HG02763 (cell line): Measurements from ENCODE around the gene ZNF17.
"Not testable (repeated sequence)": the region's sequence is repeated elsewhere in the genome, so short reads cannot be mapped to it uniquely, and the experiment has no call there.

Experiments used
- ATAC-seq: cut with Tn5 transposase; IDR thresholded peaks from one replicate; pipeline ENCODE4 v1.9.1; 2021; ENCODE audit warnings: mild to moderate bottlenecking, moderate library complexity; ENCODE audit not compliant: unreplicated experiment

Gene ZNF17

DNA sequence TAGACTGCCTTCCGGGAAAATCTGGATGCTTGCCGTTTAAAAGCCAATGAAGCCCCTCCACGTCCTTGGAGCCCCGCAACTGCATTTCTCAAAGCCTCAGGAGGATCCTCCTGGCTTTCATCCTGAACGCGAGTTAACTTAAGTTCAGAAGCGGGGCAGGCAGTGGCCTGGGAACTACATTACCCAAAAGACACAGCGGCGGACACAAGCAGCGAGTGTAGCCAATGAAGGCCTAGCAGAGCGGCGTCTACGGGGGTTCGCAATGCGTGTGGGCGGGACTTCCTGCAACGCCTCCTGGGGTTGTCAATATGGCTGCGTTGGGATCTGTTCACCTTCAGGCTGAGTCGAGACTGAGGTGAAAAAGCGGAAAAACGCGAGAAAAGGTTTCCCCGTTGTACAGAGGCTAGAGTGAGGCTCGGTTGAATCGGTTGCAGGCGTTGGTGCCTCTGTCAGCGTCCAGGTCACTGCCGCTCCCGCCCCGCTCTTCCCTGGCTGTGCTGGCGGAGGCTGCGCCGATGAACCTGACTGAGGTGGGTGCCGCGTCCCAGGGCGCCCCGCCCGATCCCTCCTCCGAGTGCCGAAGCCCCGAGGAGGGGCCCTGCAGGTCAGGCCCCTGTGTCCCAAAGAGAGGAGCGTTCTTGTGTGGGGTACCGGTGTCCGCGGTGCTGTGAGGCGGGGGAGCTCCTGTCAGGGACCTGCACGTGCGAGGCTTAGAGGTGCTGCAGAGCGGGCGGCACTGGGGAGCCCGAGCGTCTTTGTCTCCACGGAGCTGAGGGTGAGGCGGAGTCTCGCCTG is at the start of gene ZNF17:
Gene ZNF17 (plus strand): TSS at position 285 of the 795 bp plus-strand sequence. CDS start 2,455 bp downstream, outside the sequence.
- peak; percentile 98 for ATAC-seq

DNA sequence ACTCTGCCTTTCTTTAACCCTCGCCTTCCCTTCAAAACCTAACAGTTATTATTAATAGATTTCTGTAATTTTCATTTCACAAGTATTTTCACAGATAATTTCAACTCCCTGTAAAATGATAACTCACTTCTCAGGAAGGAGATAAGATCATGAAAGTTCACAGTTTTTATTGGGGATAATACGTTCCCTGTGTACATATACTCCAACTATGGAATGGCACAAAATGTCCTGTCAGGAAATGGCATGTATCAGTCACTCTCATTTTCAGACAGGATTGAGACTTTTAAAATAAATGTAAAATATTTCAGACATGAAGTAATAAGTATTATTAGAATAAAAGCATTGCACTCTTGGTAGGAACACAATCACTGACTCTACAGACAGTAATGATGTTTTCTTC is 48.5 kb upstream of the ZNF17 start:
- ATAC-seq: no peak

DNA sequence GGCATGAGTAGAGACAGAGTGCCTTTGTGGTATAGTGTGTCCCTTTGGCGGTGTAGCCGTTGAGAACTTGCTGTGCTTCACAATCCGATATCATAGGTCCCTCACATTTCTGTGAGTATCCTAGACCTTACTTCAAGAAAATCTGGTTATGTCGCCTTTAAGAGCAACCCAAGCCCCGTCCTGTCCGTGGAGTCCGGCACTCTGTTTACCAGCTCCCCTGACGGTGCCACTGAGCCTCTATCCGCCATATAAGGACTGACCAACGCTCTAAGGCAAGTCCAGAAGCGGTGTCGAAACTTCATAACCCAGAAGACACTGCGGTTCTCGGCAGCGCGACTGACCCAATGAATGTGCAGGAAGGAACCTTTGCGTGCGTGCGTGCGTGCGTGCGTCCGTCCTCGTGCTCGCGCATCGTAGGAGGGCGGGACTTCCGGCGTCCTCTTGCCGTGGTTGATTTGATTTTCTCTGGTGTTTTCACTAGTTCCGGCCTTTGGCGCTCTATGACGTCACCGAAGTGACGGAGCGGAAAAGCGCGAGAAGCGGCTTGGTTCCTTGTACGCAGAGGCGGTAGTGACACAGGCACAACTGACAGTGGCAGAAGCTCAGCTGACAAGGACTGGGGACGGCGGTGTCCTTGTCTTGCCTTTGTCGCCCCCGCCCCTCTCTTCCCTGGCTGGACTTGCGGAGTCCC is 47.8 kb upstream of the ZNF17 start, which contains the start of the genes TRAPPC2B and ZNF547:
Gene TRAPPC2B (plus strand): TSS at position 555 of the 691 bp plus-strand sequence. CDS start 1,283 bp downstream, outside the sequence.
Gene ZNF547 (plus strand): TSS at position 555 of the 691 bp plus-strand sequence. CDS start 5,005 bp downstream, outside the sequence.
- ATAC-seq: peak; percentile 93

DNA sequence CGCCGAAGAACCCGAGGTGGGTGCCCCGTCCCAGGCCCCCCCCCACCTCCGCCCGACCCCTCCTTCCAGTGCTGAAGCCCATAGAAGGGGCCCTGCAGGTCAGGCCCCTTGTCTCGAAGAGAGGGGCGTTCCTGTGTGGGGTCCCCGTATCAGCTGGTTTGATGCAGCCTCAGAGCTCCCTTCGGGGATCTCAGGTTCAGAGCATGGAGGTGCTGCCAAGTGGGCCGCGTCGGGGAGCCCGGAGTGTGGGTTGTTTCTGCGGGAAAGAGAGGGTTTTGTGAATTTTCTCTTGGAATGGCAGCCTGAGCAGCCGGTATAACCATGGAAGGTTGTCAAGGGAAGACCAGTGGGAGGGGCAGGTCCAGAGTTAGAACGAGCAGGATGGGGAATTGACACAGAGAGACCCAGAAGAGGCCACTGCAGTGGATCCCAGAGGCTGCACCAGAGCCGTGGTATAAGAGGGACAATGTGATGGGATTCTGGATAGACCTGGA is 47.2 kb upstream of the ZNF17 start:
- ATAC-seq: peak; percentile 15

DNA sequence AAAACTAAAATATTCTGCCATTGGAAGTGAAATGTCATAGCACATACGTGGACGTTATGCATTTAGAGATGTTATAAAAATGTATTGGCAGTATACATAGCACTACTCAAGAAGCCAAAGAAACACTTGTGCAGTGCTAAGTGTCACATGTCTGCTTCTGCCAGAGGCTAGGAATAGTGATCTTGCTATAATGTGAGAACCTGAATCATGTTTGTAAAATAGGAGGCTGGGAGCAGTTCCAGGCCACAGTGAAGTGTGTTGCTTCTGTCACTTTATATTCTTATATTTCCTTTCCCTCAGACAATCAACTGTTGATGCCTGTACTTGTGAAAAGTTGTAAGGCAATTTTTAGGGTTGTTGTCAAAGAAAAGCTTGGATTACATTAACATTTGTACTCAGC is 44.2 kb upstream of the ZNF17 start:
- ATAC-seq: no peak

DNA sequence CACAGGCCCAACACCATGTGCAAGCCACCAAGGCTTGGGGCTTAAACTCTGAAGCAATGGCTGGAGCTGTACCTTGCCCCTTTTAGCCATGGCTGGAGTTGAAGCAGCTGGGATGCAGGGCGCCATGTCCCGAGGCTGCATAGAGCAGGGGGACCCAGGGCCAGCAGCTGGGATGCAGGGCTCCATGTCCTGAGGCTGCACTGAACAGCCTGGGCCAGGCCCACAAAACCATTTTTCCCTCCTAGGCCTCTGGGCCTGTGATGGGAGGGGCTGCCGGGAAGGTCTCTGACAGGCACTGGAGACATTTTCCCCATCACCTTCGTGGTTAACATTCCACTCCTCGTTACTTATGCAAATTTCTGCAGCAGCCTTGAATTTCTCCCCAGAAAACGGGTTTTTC is 36.8 kb upstream of the ZNF17 start:
- ATAC-seq: no peak

DNA sequence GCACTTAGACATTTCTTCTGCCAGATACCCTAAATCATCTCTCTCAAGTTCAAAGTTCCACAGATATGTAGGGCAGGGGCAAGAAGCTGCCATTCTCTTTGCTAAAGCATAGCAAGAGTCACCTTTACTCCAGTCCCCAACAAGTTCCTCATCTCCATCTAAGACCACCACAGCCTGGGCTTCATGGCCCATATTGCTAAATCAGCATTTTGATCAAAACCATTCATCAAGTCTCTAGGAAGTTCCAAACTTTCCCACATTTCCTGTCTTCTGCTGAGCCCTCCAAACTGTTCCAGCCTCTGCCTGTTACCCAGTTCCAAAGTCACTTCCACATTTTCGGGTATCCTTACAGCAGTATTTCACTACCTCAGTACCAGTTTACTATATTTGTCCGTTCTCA is 36.3 kb upstream of the ZNF17 start:
- ATAC-seq: not testable (repeated sequence)

DNA sequence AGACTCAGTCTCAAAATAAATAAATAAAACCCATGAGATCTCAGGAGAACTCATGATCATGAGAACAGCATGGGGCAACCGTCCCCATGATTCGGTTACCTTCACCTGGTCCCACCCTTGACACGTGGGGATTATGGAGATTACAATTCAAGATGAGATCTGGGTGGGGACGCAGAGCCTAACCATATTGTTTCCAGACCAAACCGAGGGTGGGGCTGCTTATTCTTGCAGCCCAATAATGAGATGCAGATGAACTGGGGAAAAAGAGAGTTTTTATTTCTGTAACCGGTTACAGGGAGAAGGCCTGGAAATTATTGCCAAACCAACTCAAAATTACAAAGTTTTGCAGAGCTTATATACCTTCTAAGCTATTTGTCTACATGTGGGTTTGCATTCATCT is 34.8 kb upstream of the ZNF17 start:
- no peak for ATAC-seq

DNA sequence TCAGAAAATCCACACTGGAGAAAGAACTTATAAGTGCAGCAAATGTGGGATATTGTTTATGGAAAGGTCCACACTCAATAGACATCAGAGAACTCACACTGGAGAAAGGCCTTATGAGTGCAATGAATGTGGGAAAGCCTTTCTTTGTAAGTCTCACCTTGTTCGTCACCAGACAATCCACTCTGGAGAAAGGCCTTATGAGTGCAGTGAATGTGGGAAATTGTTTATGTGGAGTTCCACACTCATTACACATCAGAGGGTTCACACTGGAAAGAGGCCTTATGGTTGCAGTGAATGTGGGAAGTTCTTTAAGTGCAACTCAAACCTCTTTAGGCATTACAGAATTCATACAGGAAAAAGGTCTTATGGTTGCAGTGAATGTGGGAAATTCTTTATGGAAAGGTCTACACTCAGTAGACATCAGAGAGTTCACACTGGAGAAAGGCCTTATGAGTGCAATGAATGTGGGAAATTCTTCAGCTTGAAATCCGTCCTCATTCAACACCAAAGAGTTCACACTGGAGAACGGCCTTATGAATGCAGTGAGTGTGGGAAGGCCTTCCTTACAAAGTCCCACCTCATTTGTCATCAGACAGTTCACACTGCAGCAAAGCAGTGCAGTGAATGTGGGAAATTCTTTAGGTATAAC is 33.3 kb upstream of the ZNF17 start:
- no peak for ATAC-seq

DNA sequence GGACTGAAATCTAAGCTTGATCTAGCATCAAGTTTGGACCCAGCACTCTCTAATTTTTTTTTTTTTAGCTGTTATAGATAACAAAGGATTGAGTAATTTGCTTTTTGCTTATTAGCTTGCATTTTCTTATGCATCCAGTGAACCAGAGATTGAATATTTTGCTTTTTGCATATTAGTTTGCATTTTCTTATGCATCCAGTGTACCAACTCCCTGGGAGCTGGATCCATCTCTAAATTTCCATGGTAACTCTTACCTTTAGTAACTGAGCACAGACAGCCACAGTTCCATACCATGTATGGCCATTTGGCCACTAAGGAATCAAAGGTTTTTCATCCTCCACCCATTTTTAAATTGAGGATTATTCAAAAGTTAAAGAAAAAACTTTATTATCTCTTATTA is 30.0 kb upstream of the ZNF17 start:
- ATAC-seq: no peak

DNA sequence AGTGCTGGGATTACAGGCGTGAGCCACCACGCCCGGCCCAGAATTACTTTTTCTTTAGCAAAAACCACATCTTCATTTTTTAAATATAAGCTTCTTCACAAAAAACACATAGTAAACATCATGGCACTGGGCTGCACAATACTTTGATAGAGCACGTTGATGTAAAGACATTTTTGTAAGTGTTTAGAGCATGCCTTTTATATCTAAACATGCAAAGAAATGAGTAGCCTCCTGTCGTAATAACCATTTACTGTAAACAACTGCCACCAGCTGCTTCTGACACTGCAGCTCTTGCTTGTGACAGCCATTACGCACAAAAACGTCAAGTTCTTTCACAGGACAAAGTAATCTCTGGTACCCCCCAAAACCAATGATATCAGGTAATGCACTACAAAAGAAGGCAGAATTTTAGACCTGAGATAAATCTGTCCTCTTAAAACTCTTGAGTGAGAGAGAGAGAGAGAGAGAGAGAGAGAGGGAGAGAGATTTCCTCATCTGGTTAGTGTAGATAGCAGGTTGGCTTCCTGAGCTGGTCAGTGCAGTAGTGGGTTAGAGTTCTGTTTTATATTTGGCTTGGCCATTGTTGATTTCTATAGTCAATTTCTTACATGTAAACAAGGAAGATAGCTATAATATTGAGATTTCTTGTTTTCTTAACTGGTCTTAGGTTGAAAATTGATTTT is 28.0 kb upstream of the ZNF17 start:
- no peak for ATAC-seq

DNA sequence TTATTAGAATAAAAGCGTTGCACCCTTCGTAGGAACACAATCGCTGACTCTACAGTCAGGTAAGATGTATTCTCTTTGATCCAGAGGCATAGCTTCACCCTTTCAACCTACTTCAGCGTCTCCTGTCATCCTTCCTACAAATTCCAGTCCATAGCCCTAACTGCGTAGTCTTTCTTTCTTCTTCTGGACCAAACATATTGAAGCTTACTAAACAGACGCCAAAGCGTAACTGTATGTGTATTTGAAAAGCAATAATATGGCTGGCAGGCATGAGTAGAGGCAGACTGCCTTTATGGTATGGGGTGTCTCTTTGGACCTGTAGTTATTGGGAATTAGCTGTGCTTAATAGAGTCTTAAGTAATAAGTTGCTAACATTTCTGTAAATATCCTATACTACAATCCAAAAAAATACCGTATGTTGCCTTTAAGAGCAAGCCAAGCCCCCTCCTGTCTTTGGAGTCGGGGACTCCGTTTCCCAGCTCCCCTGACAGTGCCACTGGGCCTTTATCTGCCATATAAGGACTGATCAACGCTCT is 21.7 kb upstream of the ZNF17 start:
- no peak for ATAC-seq

DNA sequence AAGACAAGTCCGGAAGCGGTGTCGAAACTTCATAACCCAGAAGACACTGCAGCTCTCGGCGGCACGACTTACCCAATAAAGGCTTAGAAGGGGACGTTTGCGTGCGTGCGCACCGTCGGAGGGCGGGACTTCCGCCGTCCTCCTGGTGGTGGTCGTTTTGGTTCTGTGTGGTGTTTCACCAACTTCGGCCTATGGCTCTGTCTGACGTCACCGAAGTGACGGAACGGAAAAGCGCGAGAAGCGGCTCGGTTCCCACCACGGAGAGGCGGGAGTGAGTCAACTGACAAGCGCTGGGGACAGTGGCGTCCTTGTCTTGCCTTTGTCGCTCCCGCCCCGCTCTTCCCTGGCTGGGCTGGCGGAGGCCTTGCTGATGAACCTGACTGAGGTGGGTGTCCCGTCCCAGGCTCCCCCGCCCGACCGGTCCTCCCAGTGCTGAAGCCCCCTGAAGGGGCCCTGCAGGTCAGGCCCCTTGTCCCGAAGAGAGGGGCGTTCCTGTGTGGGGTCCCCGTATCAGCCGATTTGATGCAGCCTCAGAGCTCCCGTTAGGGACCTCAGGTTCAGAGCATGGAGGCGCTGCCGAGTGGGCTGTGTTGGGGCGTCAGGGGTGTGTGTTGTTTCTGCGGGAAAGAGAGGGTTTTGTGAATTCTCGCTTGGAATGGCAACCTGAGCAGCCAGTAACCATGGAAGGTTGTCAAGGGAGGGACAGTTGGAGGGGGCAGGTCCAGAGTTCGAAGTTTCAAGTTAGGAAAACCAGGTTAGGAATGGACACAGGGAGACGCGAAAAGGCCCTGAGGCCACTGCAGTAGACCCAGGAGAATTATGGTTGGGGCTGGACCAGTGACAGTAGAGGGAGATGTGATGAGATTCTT is 21.0 kb upstream of the ZNF17 start, which contains the start of gene ZNF548:
Gene ZNF548 (plus strand): TSS at position 125 of the 869 bp plus-strand sequence. CDS start 246 bp downstream, at position 371.
- ATAC-seq: peak; percentile 98

DNA sequence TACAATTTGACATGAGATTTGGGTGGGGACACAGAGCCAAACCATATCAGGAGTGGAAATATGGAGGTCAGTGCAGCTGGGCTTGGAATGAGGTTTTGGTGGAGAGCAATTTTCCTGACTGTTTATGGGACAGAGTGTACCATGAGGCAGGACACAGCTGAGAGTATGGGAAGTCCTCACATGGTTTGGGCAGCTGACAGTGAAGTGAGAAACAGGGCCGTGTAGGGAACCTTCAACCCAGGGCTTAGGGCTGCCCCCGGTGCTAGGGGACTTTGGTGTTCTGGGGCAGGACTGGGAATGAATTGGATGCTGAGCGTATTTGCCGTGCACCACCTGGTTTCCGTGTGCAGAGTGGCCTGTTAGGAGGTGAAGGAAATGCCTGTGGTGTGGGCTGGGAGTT is 15.3 kb upstream of the ZNF17 start:
- no peak for ATAC-seq

DNA sequence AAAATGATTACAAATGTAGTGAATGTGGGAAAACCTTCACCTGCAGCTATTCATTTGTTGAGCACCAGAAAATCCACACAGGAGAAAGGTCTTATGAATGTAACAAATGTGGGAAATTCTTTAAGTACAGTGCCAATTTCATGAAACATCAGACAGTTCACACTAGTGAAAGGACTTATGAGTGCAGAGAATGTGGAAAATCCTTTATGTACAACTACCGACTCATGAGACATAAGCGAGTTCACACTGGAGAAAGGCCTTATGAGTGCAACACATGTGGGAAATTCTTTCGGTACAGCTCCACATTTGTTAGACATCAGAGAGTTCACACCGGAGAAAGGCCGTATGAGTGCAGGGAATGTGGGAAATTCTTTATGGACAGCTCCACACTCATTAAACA is 12.1 kb upstream of the ZNF17 start:
- no peak for ATAC-seq

DNA sequence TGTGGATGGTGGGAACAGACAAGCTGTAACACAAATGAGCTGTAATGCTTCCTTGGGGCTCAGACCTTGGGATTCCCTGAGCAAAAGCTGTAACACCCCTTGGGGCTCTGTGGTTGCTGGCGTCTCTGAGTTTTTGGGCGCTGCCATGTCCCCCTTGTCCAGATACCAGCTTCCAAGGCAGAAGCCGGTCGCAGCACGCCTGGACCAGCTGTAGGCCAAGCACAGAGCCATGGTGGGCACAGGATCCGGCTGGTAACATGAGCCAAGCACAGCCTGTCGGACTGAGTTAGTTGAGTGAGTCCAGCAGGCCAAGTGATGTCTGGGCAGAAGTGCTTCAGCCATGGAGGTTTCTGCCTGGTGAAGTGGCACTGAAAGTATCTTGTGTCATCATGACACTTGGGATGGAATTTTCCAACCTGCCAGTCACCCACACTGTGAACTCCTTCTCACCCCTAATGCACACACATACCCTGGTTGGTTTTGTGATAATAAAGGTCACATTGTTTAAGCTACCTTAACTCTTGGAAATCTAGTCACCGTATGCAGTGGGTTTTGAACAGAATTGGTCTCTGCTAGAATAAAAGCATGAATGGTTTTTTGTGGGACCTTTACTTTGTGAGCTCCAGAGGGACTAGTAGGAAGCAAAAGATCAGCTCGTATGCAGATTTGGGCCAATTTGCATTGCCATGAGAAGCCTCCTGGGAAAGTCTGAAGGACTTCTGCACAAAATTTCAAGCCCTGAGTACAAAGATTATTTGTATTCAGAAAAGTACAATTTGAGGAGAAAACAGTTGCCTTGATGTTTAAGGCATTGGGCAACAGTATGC is 7.0 kb upstream of the ZNF17 start:
- no peak for ATAC-seq

DNA sequence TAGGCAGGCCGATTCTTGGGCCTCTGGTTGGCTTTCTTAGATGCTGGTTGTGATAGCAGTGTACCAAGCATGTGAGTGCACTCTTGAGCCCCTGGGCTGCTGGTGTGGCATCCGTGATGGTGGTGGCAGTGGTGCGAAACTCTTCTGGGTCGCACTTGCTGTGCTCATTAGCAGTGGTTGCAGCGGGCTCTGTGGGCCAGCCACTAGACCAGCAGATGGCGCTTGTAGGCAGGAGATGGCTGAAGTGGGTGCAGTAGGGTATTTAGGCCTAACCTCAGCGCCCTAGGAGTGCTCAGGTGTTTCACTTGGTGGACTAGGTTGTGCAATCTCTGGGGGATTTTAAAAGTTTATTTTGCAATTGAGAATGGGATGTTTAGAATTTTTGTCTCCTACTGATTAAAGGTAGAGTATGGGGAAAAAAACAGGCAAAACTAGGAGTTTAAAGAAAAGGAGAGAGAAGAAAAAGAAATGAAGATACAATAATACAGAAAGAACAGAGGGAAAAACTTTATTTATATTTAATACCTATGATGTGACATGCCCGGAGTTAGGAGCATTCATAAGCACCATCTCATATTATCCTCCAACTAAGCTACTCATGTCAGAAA is 4.3 kb upstream of the ZNF17 start:
- no peak for ATAC-seq

DNA sequence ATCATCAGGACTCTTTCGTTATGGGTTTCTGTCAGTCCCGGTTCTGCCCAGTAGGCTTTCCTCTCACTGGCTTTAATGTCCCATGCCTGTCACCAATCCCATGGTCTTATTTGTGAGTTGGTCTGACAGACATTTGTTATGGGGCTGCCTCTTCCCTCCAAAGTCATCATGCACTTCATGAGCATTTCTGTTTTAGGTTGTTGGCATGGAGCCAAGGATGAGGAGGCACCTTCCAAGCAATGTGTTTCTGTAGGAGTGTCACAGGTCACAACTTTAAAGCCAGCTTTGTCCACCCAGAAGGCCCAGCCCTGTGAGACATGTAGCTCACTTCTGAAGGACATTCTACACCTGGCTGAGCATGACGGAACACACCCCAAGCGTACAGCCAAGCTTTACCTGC is 8.5 kb downstream of the ZNF17 start:
- ATAC-seq: no peak
